Renal pelvis (tissue), 4 donors: ENCODE measurements around the gene MTHFD1L. TPM values are rescaled to one million over a fixed set of nuclear protein-coding genes. Genes with fewer than 3 reads are reported as not detected.

Experiments
- DNase-seq: peaks from one replicate; pipeline ENCODE4 v3.0.0-alpha.2; 2013
- polyA plus RNA-seq, 3 donors: library from polyadenylated mRNA; unstranded; fragments of 120-200 nt; gene quantifications; one replicate each; pipeline ENCODE4 v1.2.1, GENCODE V29; 2013; ENCODE audit not compliant: insufficient read length in 3 of 3

MTHFD1L gene
- polyA plus RNA-seq, 3 donors: 14.7 to 17.6 (median 16.9) TPM

- DNase-seq: no peak
Measured at GRCh38 chr6:150863213-150863928, 2.1 kb upstream of the MTHFD1L start.

- DNase-seq: no peak
Measured at GRCh38 chr6:150865043-150865405, 478 bp upstream of the MTHFD1L start.

DNA sequence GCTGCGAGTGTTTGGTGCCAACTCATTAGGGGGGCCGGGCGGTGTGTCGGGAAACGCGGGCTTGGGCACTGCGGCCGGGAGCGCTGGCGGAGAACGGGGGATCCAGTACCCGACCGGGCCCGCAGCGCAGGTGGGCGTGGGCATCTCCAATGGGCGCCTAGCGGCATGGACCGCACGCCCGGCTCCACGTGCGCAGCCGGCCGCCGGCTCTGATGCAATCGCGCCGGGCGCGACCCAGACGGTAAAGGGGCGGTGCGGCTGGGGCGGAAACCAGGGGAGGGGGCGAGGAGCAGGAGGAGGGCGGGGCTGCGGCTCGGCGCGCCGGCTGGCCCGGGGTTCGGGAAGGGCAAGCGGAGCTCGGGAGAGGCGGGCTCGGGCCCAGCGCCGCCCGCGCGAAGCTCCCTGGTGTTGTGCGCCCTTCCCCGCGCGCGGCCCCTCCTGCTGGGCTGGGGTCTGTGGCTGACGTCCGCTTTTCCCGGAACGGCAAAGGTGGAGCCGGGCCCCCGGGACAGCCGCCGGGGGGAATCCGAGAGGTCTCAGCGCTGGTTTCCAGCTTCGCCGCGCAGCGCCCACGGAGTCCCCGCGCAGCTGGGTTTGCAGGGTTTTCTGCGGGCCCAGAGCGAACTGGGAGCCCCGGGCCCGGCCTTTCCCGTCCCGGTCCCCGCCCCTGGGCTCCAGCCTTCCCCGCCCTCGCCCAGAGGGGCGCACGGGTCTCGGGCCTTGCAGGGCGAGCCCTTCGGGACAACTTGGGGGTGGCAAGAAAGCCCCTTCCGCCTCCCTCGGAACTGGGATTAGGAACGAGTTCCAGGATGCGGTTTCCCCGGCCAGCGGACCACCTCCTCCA, 867 bp downstream of the MTHFD1L start:
- DNase-seq: peak; percentile 90

GRCh38 chr6:150866991-150867501, 1.5 kb downstream of the MTHFD1L start:
- peak; percentile 30 for DNase-seq

DNA sequence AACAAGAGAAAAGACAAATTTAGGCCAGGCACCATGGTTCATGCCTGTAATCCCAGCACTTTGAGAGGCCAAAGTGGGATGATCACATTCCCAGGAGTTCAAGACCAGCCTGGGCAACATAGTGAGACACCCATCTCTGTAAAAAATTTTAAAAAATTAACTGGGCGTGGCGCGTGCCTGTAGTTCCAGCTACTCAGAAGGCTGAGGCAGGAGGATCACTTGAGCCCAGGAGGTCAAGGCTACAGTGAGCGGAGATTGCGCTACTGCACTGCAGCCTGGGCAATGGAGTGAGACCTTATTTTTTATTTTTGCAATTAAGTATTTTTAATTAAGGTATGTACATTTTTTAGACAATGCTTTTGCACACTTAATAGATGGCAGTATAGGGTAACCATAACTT, 3.3 kb downstream of the MTHFD1L start:
- no peak for DNase-seq

DNA sequence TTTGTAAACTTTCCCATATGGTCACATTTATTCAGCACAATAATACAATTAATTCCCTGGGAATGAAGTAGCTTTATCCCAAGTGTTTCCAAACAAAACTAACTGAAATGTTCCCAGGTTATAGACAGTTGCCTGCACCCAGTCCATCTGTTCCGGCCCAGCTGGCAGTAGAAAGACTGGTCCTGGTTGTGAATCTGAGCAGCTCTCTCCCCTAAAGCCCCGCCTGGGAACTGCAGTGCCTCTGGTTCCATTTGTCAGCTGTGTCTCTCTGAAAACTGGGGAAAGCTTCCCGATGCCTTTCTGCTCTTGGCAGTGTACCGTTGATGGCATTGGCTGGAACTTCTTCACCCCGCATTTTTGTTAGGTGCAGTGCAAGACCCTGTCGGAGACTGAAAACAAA, 8.7 kb downstream of the MTHFD1L start:
- DNase-seq: no peak

DNA sequence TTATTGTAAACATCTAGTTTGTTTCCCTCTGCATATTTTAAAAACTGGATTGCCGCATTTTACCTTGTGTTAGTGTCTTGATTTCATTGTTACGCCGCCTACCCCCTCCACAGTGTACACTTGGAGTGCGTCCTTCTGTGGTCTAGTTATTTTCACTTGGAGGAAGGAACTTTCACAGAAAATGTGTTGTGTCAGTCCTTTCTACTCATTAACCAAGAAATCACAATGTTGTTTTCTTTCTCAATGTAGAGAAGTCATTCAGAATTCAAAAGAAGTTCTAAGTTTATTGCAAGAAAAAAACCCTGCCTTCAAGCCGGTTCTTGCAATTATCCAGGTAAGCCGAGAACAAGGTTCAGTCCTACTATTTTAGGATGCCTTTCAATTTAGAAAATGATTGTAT, 10.3 kb downstream of the MTHFD1L start:
- DNase-seq: no peak

GRCh38 chr6:150876598-150876997, 11.1 kb downstream of the MTHFD1L start:
- DNase-seq: no peak

DNA sequence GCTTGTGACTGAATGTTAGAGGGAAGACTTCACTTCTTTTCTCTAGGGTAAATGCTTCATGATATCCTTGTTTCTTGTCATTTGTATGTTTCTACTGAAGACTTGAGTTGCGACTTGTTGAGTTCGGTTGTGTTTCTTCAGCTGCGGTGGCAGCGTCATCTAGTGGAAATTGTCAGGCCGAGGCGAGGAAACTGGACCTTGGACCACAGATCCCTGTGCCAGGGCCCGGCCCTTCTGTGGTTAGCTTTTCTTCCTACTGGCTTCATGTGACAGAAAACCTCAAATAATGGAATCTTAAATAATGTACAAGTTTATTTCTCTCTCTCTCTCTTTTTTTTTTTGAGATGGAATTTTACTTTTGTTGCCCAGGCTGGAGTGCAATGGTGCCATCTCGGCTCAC, 12.4 kb downstream of the MTHFD1L start:
- DNase-seq: no peak

DNA sequence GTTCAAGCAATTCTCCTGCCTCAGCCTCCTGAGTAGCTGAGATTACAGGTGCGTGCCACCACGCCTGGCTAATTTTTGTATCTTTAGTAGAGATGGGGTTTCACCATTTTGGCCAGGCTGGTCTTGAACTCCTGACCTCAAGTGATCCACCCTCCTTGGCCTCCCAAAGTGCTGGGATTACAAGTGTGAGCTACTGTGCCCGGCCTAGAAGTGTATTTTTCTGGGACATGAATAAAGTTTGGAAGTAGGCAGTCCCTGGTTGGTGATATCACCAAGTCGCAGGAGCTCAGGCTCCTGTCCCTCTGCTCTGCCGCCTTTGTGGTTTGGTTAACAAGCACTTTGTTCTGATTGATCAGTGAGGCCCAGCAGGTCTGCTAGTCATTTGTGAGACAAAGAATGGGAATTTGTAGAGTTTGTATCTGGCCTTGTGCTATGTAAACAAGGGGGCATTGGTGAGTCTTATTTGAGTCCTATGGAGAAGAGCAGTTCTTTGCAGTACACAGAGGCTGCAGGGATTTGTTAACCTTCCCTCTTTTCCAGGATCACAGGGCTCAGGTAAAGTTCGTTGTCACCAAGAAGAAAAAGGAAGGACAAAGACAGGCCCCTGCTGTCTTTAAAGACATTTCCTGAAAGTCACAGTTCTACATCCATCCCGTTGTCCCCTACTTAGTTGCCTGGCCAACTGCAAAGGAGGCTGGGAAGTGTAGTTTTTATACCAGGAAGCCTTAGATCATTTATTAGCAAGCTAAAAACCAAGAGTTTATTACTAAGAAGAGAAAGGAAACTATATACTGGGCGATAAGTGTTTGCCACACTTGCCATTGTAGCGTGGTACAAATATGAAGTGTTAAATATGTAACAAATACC, 13.1 kb downstream of the MTHFD1L start:
- DNase-seq: no peak

- no peak for DNase-seq
Measured at GRCh38 chr6:150880336-150880735, 14.8 kb downstream of the MTHFD1L start.

DNA sequence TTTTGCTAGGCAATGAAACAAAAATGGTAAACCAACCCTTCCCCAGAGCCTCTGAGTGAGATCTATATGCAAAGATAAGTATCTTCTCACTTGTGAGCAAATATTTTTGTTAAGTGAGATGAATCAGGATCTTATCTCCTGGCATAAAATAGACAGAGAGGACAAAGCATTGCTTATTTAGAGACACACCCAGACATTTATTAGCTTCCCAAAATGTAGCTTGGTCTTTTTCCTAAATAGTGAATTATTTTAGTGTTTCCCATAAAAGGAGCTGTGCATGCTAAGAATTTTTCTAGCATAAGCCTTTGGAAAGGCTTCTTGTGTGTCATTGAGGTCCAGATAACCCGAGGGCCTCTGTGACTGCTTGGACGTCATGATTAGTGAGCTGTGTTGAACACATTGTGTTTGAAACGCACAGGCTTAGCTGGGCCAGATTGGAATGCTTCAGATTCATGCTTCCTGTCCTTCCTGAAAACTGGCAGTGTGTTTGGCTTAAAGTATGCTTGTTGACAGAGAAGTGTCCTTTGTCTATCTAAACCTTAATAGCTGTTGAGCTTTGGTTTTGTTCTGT, 16.5 kb downstream of the MTHFD1L start:
- DNase-seq: peak; percentile 80

- DNase-seq: no peak
Measured at GRCh38 chr6:150883521-150883920, 18.0 kb downstream of the MTHFD1L start.

- DNase-seq: no peak
Measured at GRCh38 chr6:150886155-150886554, 20.7 kb downstream of the MTHFD1L start.

DNA sequence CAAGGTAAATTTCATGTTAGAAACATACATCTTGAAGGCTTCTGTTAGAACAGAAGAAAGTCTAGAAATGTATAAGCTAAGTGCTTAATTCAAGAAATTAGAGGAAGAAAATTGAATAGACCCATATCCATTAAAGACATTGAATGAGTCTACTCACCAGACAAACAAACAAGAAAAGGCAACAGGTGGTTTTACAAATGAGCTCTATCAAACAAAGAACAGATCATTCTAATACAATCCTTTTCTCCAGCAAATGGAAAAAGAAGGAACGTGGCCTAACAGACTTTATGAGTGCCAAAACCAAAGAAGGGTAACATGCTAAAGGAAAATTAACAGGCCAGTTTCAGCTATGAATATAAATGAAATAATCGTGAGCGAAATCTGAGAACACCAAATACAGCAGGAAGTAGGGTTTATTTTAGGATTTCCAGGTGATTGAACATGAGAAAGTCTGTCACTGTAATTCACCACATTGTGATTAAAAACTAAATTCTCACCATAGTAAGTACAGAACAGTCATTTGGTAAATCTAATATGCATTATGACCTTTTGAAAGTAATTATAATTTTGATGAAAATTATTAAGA, 22.6 kb downstream of the MTHFD1L start:
- no peak for DNase-seq

DNA sequence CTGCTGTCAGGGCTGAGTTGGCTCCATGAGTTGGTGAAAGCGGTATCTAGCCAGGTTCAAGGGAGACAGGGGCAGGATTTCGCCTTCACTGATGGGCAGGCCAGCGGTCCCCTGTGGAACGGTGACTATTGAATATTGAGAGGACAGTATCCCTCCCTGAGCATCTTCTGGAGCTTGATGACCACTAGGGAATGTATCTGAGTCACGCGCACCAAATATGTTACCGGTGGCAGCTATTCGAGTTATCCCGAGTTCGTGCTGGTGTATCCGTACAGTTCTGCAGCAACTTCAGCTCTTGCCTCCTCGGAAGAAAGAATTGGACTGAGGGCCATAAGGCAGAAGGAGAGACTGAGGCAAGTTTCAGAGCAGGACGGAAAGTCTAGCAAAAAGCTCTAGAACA, 24.8 kb downstream of the MTHFD1L start:
- DNase-seq: no peak

GRCh38 chr6:150891888-150892485, 26.5 kb downstream of the MTHFD1L start:
- DNase-seq: peak; percentile 85

GRCh38 chr6:150894191-150894744, 28.8 kb downstream of the MTHFD1L start:
- no peak for DNase-seq

DNA sequence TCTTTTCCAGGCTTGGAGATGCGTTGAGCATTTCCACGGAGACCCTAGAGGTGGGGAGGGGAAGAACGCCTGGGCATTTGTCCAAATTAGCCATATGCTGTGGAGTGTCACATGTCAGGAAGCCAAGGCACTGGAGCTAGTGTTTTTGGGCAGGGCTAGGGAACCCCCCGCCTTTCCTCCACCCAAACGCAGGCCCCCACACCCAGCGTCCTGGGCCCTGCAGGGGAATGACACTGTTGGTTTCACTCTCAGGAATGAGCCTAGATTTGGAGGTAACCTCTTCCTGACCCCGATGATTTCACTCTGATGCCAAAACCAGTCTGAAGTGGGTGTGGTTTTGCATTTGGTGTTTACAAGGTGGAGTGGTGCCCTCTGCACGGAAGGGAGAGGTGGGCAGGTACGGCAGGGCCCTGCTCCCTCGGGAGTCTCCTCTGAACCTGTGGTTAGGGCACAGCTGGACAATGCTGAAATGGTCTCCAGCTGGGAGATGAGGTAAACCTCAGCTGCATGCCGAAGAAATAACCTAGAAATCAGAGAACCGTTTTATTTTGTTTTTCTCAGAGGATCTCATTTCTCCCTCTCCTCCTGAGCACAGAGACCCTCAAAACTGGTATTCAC, 29.5 kb downstream of the MTHFD1L start:
- peak; percentile 42 for DNase-seq
